ENCODE results near the gene PGGHG. TPM values are rescaled to one million over a fixed set of nuclear protein-coding genes. Genes with fewer than 3 reads are reported as not detected.
"Not testable (repeated sequence)": the region's sequence is repeated elsewhere in the genome, so short reads cannot be mapped to it uniquely, and the experiment has no call there.

PGGHG gene
- total and polyA plus RNA-seq, 4 donors: 21.6 to 145 (median 87.9) TPM

DNA sequence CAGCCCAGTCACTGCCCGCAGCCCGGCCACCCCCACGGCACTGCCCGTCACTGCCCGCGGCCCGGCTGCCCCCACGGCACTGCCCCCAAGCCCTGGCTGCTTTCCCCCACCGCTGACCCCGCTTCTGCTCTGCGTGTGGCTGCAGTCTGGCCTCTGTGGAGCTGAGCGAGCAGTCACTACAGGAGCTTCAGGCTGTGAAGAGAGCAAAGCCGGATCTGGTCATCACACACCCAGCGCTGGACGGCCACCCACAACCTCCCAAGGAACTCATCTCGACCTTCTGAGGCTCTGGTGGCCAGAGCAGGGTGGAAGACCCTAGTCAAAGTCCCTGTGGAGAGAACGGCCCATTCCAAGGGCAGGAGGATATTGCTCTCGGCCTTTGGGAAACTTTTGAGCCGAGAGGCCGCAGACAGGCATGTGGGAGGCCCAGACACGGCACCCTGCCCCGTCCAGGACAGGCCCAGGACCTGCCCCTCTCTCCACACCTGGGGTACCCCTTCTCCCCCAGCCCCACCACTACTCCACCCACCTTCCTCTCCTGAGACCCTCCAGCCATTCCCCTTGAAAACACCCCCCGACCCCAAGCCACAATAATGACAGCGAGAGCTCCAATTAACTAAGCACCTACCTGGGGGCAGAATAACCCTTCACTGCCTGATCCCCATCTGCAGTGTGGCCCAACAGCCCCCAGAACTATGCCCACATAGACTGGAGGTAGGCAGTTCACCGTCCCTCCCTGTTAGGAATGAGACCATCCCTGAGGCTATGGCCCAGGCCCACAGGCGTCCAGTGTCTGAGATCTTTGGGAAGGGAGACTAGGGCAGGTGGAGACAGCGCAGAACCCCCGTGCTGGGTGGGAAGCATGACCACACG, 3.7 kb upstream of the PGGHG start:
- H3K4me1 ChIP-seq (ENCODE audit: control insufficient read depth in 5 of 5, insufficient read depth in 5 of 5, low read length in 5 of 5): peaks cover 0 to 14% (median 0%) of the 10 kb centered on the region in 5 donors
- no peak for ATAC-seq (ENCODE audit: insufficient read depth, low FRiP score)
- no peaks in the 10 kb centered on the region for H3K36me3 ChIP-seq (ENCODE audit: control insufficient read depth in 4 of 4, insufficient read depth in 4 of 4, low read length in 4 of 4)
- H3K4me3 ChIP-seq: no peak overlapping the region
- TF ChIP-seq, protein P1, sequence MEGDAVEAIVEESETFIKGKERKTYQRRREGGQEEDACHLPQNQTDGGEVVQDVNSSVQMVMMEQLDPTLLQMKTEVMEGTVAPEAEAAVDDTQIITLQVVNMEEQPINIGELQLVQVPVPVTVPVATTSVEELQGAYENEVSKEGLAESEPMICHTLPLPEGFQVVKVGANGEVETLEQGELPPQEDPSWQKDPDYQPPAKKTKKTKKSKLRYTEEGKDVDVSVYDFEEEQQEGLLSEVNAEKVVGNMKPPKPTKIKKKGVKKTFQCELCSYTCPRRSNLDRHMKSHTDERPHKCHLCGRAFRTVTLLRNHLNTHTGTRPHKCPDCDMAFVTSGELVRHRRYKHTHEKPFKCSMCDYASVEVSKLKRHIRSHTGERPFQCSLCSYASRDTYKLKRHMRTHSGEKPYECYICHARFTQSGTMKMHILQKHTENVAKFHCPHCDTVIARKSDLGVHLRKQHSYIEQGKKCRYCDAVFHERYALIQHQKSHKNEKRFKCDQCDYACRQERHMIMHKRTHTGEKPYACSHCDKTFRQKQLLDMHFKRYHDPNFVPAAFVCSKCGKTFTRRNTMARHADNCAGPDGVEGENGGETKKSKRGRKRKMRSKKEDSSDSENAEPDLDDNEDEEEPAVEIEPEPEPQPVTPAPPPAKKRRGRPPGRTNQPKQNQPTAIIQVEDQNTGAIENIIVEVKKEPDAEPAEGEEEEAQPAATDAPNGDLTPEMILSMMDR (IDR thresholded peaks at IDR 0.05; ENCODE audit: control extremely low read depth, extremely low read depth): no peak
- H3K9me3 ChIP-seq (ENCODE audit: control insufficient read depth in 4 of 4, insufficient read depth in 3 of 4, low read length in 3 of 4): no peaks in the 10 kb centered on the region
- no peak for DNase-seq
- H3K27me3 ChIP-seq (ENCODE audit: control insufficient read depth in 3 of 3, insufficient read depth in 3 of 3, low read length in 2 of 3): peaks cover 0 to 51% (median 39%) of the 10 kb centered on the region in 3 donors
- no peak overlapping the region for H3K9ac ChIP-seq (ENCODE audit: insufficient read depth in 1 of 2, low read length in 2 of 2)
- WGBS, 2 donors: 87 to 92% methylated on average over 25 to 29 of the region's 29 CpGs
- no peak overlapping the region for H3K27ac ChIP-seq (ENCODE audit: low read depth in 1 of 2, low read length in 1 of 2)

- TF ChIP-seq, protein P1 (IDR thresholded peaks at IDR 0.05; ENCODE audit: control extremely low read depth, extremely low read depth): no peak
- no peaks in the 10 kb centered on the region for H3K9me3 ChIP-seq (ENCODE audit: control insufficient read depth in 4 of 4, insufficient read depth in 3 of 4, low read length in 3 of 4)
- no peak for DNase-seq
- peaks cover 0 to 47% (median 36%) of the 10 kb centered on the region in 3 donors for H3K27me3 ChIP-seq (ENCODE audit: control insufficient read depth in 3 of 3, insufficient read depth in 3 of 3, low read length in 2 of 3)
- ATAC-seq (ENCODE audit: insufficient read depth, low FRiP score): no peak
- 87 to 98% methylated on average over 8 of the region's 8 CpGs for WGBS, 2 donors
- peaks cover 0 to 2% (median 0%) of the 10 kb centered on the region in 4 donors for H3K36me3 ChIP-seq (ENCODE audit: control insufficient read depth in 4 of 4, insufficient read depth in 4 of 4, low read length in 4 of 4)
- H3K4me3 ChIP-seq: no peak overlapping the region
- H3K27ac ChIP-seq (ENCODE audit: low read depth in 1 of 2, low read length in 1 of 2): no peak overlapping the region
- H3K9ac ChIP-seq (ENCODE audit: insufficient read depth in 1 of 2, low read length in 2 of 2): no peak overlapping the region
- H3K4me1 ChIP-seq (ENCODE audit: control insufficient read depth in 5 of 5, insufficient read depth in 5 of 5, low read length in 5 of 5): peaks cover 0 to 13% (median 0%) of the 10 kb centered on the region in 5 donors
Observed at GRCh38 chr11:285894-286220, 3.1 kb upstream of the PGGHG start.

DNA sequence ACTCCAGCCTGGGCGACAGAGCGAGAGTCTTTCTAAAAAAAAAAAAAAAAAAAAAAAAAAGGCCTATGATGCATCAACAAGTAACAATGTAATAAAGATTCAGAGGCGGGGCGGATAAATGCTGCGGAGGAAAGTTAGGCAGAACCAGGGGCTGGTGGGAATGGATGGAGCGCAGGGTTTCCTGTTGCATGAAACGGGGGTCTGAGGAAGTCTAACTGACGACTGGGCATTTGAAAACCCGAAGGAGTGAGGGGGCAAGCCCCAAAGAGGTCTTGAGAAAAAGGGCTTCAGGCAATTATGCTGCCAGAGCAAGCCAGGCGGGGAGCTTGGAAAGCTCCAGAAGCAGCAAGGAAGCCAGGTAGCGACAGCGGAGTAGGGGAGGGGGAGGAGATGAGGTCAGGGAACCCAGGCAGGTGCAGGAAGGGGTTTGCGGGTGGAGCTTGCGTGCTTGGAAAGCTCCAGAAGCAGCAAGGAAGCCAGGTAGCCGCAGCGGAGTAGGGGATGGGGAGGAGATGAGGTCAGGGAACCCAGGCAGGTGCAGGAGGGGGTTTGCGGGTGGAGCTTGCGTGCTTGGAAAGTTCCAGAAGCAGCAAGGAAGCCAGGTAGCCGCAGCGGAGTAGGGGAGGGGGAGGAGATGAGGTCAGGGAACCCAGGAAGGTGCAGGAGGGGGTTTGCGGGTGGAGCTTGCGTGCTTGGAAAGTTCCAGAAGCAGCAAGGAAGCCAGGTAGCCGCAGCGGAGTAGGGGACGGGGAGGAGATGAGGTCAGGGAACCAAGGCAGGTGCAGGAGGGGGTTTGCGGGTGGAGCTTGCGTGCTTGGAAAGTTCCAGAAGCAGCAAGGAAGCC, 1.7 kb upstream of the PGGHG start:
- Histone ChIP-seq H3K27me3 (ENCODE audit: control insufficient read depth in 3 of 3, insufficient read depth in 3 of 3, low read length in 2 of 3) (peaks cover 0 to 34% (median 23%) of the 10 kb centered on the region in 3 donors), H3K4me1 (ENCODE audit: control insufficient read depth in 5 of 5, insufficient read depth in 5 of 5, low read length in 5 of 5) (peaks cover 0 to 12% (median 0%) of the 10 kb centered on the region in 5 donors)
- not testable (repeated sequence) for H3K9me3 ChIP-seq (ENCODE audit: control insufficient read depth in 4 of 4, insufficient read depth in 3 of 4, low read length in 3 of 4); ATAC-seq (ENCODE audit: insufficient read depth, low FRiP score); H3K9ac ChIP-seq (ENCODE audit: insufficient read depth in 1 of 2, low read length in 2 of 2); H3K27ac ChIP-seq (ENCODE audit: low read depth in 1 of 2, low read length in 1 of 2); H3K36me3 ChIP-seq (ENCODE audit: control insufficient read depth in 4 of 4, insufficient read depth in 4 of 4, low read length in 4 of 4); H3K4me3 ChIP-seq; DNase-seq
- 71% methylated on average over 23 to 27 of the region's 27 CpGs for WGBS, 2 donors

Measured in lung (tissue), 12 donors.